ENCODE results near the gene KCNJ10.

KCNJ10 gene

DNA sequence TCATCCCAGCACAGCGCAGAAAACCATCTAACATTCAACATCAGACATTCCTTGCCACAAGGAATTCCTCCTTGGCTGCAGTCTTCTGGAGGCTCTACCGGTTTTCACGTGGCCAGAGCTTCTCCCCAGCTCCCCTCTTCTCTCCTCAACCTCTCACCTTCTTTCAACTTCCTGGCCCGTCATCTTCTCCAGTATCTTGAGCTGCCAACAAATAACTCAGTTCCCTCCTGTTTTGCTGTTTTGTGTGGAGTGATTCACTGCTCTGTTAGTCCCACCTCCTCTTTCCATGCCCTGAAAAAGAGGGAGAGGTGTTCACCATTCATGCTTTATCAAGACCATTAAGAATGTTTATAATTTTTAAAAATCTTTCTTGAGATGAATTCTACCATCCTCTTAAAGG is 70.8 kb downstream of the KCNJ10 start:
- Histone ChIP-seq H3K4me3 (ENCODE audit: low read length) (no peak overlapping the region), H3K27ac (ENCODE audit: low read depth, low read length) (no peak overlapping the region), H3K4me1 (ENCODE audit: control insufficient read depth, insufficient read depth, low read length) (peaks cover 4% of the 10 kb centered on the region), H3K36me3 (ENCODE audit: control insufficient read depth, insufficient read depth, low read length) (no peaks in the 10 kb centered on the region), H3K9ac (ENCODE audit: low read length) (no peak overlapping the region), H3K27me3 (ENCODE audit: control insufficient read depth, insufficient read depth, low read length) (no peaks in the 10 kb centered on the region)

DNA sequence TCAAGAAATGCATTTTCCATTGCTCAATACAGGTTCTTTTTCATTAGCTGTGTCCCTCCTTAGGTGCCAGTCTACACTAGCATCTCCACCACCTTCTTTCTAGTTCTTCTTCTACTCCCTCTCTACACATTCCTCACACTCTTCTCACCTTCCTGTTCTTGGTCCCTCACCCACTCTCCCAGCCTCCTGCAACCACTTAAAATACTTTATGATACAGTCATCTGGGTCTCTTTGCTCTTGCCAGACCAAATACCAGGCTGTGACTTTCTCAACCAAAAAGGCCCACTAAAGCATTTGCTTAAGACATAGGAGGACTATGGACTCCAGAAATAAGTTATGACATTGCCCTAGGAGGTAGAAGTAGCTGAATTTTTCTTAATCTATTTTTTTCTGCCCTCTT is 73.3 kb downstream of the KCNJ10 start:
- Histone ChIP-seq H3K27me3 (ENCODE audit: control insufficient read depth, insufficient read depth, low read length) (no peaks in the 10 kb centered on the region), H3K4me3 (ENCODE audit: low read length) (no peak overlapping the region), H3K27ac (ENCODE audit: low read depth, low read length) (no peak overlapping the region), H3K9ac (ENCODE audit: low read length) (no peak overlapping the region), H3K36me3 (ENCODE audit: control insufficient read depth, insufficient read depth, low read length) (no peaks in the 10 kb centered on the region), H3K4me1 (ENCODE audit: control insufficient read depth, insufficient read depth, low read length) (peaks cover 4% of the 10 kb centered on the region)

DNA sequence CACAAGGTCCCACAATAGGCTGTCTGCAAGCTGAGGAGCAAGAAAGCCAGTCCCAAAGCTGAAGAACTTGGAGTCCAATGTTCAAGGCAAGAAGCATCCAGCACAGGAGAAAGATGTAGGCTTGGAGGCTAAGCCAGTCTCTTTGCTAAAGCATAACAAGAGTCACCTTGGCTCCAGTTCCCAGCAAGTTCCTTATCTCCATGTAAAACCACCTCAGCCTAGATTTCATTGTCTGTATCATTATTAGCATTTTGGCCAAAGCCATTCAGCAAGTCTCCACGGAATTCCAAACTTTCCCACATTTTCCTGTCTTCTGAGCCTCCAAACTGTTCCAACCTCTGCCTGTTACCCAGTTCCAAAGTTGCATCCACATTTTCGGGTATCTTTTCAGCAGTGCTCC is 75.1 kb downstream of the KCNJ10 start:
- Histone ChIP-seq H3K9ac (ENCODE audit: low read length) (no peak overlapping the region), H3K27ac (ENCODE audit: low read depth, low read length) (no peak overlapping the region), H3K4me3 (ENCODE audit: low read length) (no peak overlapping the region), H3K36me3 (ENCODE audit: control insufficient read depth, insufficient read depth, low read length) (no peaks in the 10 kb centered on the region), H3K27me3 (ENCODE audit: control insufficient read depth, insufficient read depth, low read length) (no peaks in the 10 kb centered on the region), H3K4me1 (ENCODE audit: control insufficient read depth, insufficient read depth, low read length) (peaks cover 6% of the 10 kb centered on the region)

DNA sequence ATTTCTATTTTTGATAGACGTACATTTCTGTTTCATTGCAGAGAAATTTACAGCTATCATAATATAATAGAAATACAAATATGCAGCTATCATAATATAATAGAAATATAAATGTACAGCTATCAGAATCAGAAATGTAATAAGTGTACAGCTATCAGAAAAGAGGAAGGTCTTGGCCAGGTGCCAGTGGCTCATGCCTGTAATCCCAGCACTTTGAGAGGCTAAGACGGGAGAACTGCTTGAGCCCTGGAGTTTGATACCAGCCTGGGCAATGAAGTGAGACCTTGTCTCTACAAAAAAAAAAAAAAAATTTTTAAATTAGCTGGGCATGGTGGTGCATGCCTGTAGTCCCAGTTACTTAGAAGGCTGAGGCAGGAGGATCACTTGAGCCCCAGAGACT is 76.0 kb downstream of the KCNJ10 start:
- no peaks in the 10 kb centered on the region for H3K27me3 ChIP-seq (ENCODE audit: control insufficient read depth, insufficient read depth, low read length)
- no peak overlapping the region for H3K9ac ChIP-seq (ENCODE audit: low read length)
- H3K4me3 ChIP-seq (ENCODE audit: low read length): no peak overlapping the region
- no peaks in the 10 kb centered on the region for H3K36me3 ChIP-seq (ENCODE audit: control insufficient read depth, insufficient read depth, low read length)
- H3K27ac ChIP-seq (ENCODE audit: low read depth, low read length): no peak overlapping the region
- H3K4me1 ChIP-seq (ENCODE audit: control insufficient read depth, insufficient read depth, low read length): peaks cover 8% of the 10 kb centered on the region

DNA sequence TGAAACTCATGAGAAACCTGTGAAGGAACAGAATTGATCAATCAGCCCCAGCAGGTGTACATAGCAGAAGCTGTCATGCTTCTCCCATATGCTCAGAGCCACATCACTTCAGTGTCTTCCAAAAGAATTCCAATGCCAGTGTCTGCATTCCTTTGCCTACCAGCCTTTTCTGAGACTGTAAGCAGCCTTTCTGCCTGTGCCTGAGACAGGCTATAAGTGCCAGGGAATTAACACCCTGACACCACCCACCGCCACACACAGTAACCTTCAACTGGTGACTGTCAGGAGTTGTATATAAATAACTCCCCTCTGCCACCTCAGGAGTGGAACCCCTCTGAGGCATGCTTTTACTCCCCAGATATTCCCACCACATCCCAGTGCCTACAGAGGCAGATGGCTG is 77.8 kb downstream of the KCNJ10 start:
- H3K9ac ChIP-seq (ENCODE audit: low read length): no peak overlapping the region

DNA sequence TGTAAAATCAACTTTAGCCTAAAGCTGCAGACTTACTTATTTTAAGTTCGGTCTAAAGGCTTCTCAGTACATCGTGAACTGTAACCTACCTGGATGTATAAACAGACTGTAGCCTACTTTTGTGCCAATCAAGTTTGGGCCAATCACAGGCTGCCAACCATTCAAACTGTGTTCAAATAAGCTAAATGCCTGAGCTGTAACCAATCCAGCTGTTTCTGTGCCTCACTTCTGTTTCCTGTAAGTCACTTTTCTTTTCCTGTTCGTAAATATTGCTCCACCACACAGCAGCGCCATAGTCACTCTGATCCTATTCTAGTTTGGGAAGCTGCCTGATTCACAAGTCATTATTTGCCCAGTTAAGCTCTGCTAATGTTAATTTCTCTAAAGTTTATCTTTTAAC is 78.4 kb downstream of the KCNJ10 start:
- Histone ChIP-seq H3K4me3 (ENCODE audit: low read length) (no peak overlapping the region), H3K36me3 (ENCODE audit: control insufficient read depth, insufficient read depth, low read length) (no peaks in the 10 kb centered on the region), H3K4me1 (ENCODE audit: control insufficient read depth, insufficient read depth, low read length) (peaks cover 4% of the 10 kb centered on the region), H3K27me3 (ENCODE audit: control insufficient read depth, insufficient read depth, low read length) (no peaks in the 10 kb centered on the region), H3K9ac (ENCODE audit: low read length) (no peak overlapping the region), H3K27ac (ENCODE audit: low read depth, low read length) (no peak overlapping the region)

More for the DNA sequence above, 77.8 kb downstream of the KCNJ10 start:
- H3K27ac ChIP-seq (ENCODE audit: low read depth, low read length): no peak overlapping the region
- H3K4me3 ChIP-seq (ENCODE audit: low read length): no peak overlapping the region
- H3K27me3 ChIP-seq (ENCODE audit: control insufficient read depth, insufficient read depth, low read length): no peaks in the 10 kb centered on the region
- no peaks in the 10 kb centered on the region for H3K36me3 ChIP-seq (ENCODE audit: control insufficient read depth, insufficient read depth, low read length)
- H3K4me1 ChIP-seq (ENCODE audit: control insufficient read depth, insufficient read depth, low read length): peaks cover 8% of the 10 kb centered on the region

DNA sequence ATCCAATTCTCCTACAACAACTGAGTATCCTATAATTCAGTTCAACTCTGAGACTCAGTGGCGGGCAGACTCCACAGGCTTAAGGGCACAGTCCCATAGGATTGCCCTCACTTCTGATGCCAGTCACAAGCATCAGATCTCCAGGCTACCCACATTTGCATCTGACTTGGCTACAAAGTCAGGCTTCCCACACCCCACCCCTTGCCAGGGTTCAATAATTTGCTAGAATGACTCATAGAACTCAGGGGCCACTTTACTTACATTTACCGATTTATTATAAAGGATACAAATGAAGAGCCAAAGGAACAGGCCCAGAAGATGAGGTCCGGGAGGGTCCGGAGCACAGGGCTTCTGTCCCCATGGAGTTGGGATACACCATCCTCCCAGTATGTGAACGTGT is 80.0 kb downstream of the KCNJ10 start:
- Histone ChIP-seq H3K27me3 (ENCODE audit: control insufficient read depth, insufficient read depth, low read length) (no peaks in the 10 kb centered on the region), H3K9ac (ENCODE audit: low read length) (no peak overlapping the region), H3K27ac (ENCODE audit: low read depth, low read length) (peak overlapping the region; percentile 23), H3K4me1 (ENCODE audit: control insufficient read depth, insufficient read depth, low read length) (peaks cover 3% of the 10 kb centered on the region), H3K36me3 (ENCODE audit: control insufficient read depth, insufficient read depth, low read length) (no peaks in the 10 kb centered on the region), H3K4me3 (ENCODE audit: low read length) (no peak overlapping the region)

DNA sequence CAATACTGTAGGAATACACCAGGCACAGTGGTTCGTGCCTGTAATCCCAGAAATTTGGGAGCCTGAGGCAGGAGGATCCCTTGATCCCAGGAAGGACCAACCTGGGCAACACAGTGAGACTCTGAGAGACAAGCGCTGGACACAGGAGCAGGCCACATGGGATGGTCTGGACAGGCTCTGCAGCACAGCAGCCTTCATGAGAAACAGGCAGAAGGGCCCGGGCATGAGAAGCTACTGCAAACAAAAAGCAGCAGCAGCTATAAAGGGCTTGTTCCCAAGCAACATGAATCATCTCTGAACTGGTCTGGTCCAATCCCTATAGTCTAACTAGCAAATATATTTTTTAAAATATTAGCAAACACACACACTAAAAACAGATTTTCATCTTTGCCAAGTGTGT is 80.4 kb downstream of the KCNJ10 start:
- Histone ChIP-seq H3K9ac (ENCODE audit: low read length) (no peak overlapping the region), H3K4me1 (ENCODE audit: control insufficient read depth, insufficient read depth, low read length) (peaks cover 3% of the 10 kb centered on the region), H3K36me3 (ENCODE audit: control insufficient read depth, insufficient read depth, low read length) (no peaks in the 10 kb centered on the region), H3K27ac (ENCODE audit: low read depth, low read length) (peak overlapping the region; percentile 4), H3K27me3 (ENCODE audit: control insufficient read depth, insufficient read depth, low read length) (no peaks in the 10 kb centered on the region), H3K4me3 (ENCODE audit: low read length) (no peak overlapping the region)

DNA sequence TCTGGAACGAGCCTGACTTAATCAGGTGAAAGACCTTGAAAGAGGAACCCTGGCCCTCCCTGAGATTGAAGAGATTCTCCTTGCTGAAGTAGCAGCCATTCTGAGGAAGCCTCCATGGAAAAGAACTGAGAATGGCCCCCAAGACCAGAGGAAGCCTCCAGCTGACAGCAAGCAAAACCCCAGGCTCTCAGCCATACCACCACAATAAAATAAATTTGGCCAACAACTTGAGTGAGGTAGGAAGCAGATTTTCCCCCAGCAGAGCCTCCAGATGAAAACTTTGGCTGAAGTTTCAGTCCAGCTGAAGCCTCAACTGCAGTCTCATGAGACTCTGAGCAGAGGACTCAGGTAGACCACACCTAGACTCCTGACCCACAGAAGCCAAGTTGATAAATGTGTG is 82.0 kb downstream of the KCNJ10 start:
- H3K36me3 ChIP-seq (ENCODE audit: control insufficient read depth, insufficient read depth, low read length): no peaks in the 10 kb centered on the region
- no peak overlapping the region for H3K27ac ChIP-seq (ENCODE audit: low read depth, low read length)
- H3K4me1 ChIP-seq (ENCODE audit: control insufficient read depth, insufficient read depth, low read length): peaks cover 3% of the 10 kb centered on the region
- no peak overlapping the region for H3K9ac ChIP-seq (ENCODE audit: low read length)
- no peak overlapping the region for H3K4me3 ChIP-seq (ENCODE audit: low read length)
- no peaks in the 10 kb centered on the region for H3K27me3 ChIP-seq (ENCODE audit: control insufficient read depth, insufficient read depth, low read length)

DNA sequence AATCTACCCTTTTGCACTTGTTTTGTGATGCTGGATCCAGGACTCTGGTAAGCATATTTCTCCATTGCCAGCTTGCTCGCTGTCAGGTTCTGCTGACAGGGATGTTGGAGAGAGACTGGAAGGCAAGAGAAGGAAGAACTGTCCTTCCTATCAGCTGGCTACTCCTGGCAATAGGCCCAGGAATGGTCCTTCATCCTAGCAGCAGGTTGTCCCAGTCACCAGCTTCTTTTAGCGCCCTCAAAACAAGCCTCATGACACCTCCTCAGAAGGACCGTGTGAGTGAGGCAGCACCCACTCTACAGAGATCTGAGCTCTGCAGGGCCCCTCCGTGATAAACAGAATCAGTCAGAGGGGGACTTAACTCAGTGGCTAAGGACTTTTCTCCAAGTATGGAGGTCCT is 82.8 kb downstream of the KCNJ10 start:
- Histone ChIP-seq H3K4me3 (ENCODE audit: low read length) (no peak overlapping the region), H3K27ac (ENCODE audit: low read depth, low read length) (no peak overlapping the region)

DNA sequence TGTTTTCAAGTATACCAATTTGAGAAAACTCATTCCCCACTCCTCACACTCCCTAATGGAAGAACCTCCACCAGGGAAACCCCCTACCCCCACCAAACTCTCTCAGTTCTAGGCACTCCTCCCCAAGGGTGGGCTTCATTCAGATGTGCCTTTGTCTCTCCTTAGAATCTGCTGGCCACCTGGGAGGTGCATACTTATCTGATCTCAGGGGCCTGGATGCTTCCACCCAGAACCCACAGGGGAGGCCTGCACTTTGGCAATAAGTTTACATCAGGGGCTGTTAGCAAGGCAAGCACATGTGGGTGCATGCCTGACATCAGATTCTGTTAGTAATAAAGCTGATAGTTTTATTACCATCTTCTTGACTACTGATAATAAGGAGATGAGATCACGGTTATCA is 83.4 kb downstream of the KCNJ10 start:
- Histone ChIP-seq H3K9ac (ENCODE audit: low read length) (no peak overlapping the region), H3K36me3 (ENCODE audit: control insufficient read depth, insufficient read depth, low read length) (no peaks in the 10 kb centered on the region), H3K4me3 (ENCODE audit: low read length) (no peak overlapping the region), H3K27ac (ENCODE audit: low read depth, low read length) (no peak overlapping the region), H3K27me3 (ENCODE audit: control insufficient read depth, insufficient read depth, low read length) (no peaks in the 10 kb centered on the region), H3K4me1 (ENCODE audit: control insufficient read depth, insufficient read depth, low read length) (peaks cover 3% of the 10 kb centered on the region)

More for the DNA sequence above, 82.8 kb downstream of the KCNJ10 start:
- H3K9ac ChIP-seq (ENCODE audit: low read length): no peak overlapping the region
- peaks cover 3% of the 10 kb centered on the region for H3K4me1 ChIP-seq (ENCODE audit: control insufficient read depth, insufficient read depth, low read length)
- no peaks in the 10 kb centered on the region for H3K36me3 ChIP-seq (ENCODE audit: control insufficient read depth, insufficient read depth, low read length)
- no peaks in the 10 kb centered on the region for H3K27me3 ChIP-seq (ENCODE audit: control insufficient read depth, insufficient read depth, low read length)

DNA sequence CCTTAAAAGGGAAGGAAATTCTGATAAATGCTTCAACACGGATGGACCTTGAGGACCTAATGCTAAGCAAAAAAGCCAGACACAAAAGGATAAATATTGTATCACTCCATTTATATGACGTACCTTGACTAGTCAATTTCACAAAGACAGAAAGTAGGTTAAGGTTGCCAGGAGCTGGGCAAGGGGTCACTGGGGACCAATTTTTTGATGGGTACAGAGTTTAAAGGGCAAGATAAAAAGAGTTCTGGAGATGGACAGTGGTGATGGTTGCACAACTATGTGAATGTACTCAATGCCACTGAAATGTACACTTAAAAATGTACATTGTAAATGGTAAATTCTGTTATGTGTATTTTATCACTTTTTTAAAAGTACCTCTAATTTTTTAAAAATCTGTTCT is 83.9 kb downstream of the KCNJ10 start:
- Histone ChIP-seq H3K9ac (ENCODE audit: low read length) (no peak overlapping the region), H3K27ac (ENCODE audit: low read depth, low read length) (no peak overlapping the region), H3K4me1 (ENCODE audit: control insufficient read depth, insufficient read depth, low read length) (peaks cover 3% of the 10 kb centered on the region), H3K4me3 (ENCODE audit: low read length) (no peak overlapping the region), H3K36me3 (ENCODE audit: control insufficient read depth, insufficient read depth, low read length) (no peaks in the 10 kb centered on the region), H3K27me3 (ENCODE audit: control insufficient read depth, insufficient read depth, low read length) (no peaks in the 10 kb centered on the region)

DNA sequence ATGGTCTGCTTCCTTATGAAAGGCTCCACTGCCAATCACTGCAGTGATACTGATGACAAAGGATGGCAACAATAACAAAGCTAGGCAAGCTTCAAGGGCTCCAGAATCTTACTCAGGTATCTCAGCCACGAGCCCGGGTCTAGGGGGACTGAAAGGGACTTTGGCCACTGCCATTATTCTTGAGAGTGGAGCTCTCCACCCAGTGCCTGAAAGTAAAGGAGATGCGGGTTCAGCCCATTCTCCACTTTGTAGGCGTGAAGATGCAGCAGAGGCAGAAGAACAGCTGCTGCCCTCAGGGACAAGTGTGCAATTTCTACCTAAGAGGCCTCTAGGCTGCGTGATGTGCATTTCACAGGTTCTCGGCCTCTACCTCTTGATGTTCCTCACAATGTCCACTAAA is 84.5 kb downstream of the KCNJ10 start:
- no peak overlapping the region for H3K9ac ChIP-seq (ENCODE audit: low read length)
- H3K4me3 ChIP-seq (ENCODE audit: low read length): no peak overlapping the region
- H3K4me1 ChIP-seq (ENCODE audit: control insufficient read depth, insufficient read depth, low read length): peaks cover 3% of the 10 kb centered on the region
- no peaks in the 10 kb centered on the region for H3K27me3 ChIP-seq (ENCODE audit: control insufficient read depth, insufficient read depth, low read length)
- no peak overlapping the region for H3K27ac ChIP-seq (ENCODE audit: low read depth, low read length)
- H3K36me3 ChIP-seq (ENCODE audit: control insufficient read depth, insufficient read depth, low read length): no peaks in the 10 kb centered on the region

Data from rectal smooth muscle tissue (tissue), 1 donor.